K562 (cell line): ENCODE data around the gene VKORC1. TPM values are rescaled to one million over a fixed set of nuclear protein-coding genes. Genes with fewer than 3 reads are reported as not detected.

Source experiments
- CBX5 ChIP-seq: IDR thresholded peaks from 2 replicates; pipeline ENCODE4 v1.6.1; 2014; ENCODE audit warnings: low read depth, borderline replicate concordance
- FOXA3 ChIP-seq, 2 experiments: fragments of 450-650 bp in 1 of 2; sonication (generic) in 1 of 2; formaldehyde crosslinking; IDR thresholded peaks in 1 of 2; conservative IDR thresholded peaks in 1 of 2; 2 replicates each; pipeline versions ENCODE4 v1.4.0 to v1.8.0; 2020 to 2022; ENCODE audit warnings: mild to moderate bottlenecking in 2 of 2, missing genetic modification reagents in 1 of 2
- ILK ChIP-seq: fragments of 450-650 bp; IDR thresholded peaks from 2 replicates; pipeline ENCODE4 v1.6.1; 2016; ENCODE audit warnings: missing genetic modification characterization, low read depth, mild to moderate bottlenecking, missing compliant biosample characterization, moderate library complexity, borderline replicate concordance
- KHSRP ChIP-seq: fragments of 450-650 bp; IDR thresholded peaks from 2 replicates; pipeline ENCODE4 v1.6.1; 2017
- RBM39 ChIP-seq: fragments of 200-400 bp; formaldehyde crosslinking; optimal IDR thresholded peaks from 2 replicates; pipeline ENCODE3; 2018; ENCODE audit warnings: low read depth, low read length
- SRSF1 ChIP-seq: fragments of 200-400 bp; formaldehyde crosslinking; IDR thresholded peaks from 2 replicates; pipeline ENCODE4 v1.6.1; 2017; ENCODE audit warnings: mild to moderate bottlenecking, low read depth, low read length, moderate library complexity
- TAF7 ChIP-seq: fragments of 450-650 bp; IDR thresholded peaks from 2 replicates; pipeline ENCODE4 v1.6.1; 2016; ENCODE audit warnings: missing genetic modification characterization, missing compliant biosample characterization
- ZNF263 ChIP-seq: sonication (generic); formaldehyde crosslinking; IDR thresholded peaks from 2 replicates; pipeline ENCODE4 v1.8.0; 2022; ENCODE audit warnings: mild to moderate bottlenecking, missing genetic modification reagents, borderline replicate concordance
- polyA plus RNA-seq, 8 experiments: library from polyadenylated mRNA; depleted of rRNA in 4 of 8; stranded (reverse) in 5 of 8; unstranded in 3 of 8; fragments of >200 nt; fragmentation: Nextera tagmentation in 2 of 8; fragmentation: Illumina TruSeq in 1 of 8; extraction: Ambion mirVana in 2 of 8; extraction: Trizol in 1 of 8; gene quantifications; 2 replicates each; pipeline versions ENCODE4 v1.2.1 to v1.2.3, GENCODE V29; 2011 to 2014; ENCODE audit warnings: inconsistent platforms in 1 of 8, missing spikeins in 1 of 8
- total RNA-seq, 7 experiments: library from RNA; depleted of rRNA in 6 of 7; stranded (reverse); fragments of >200 nt in 6 of 7; fragmentation: Illumina TruSeq in 2 of 7; extraction: Trizol in 2 of 7; gene quantifications; 2 replicates each; pipeline versions ENCODE4 v1.2.1 to v1.2.3, GENCODE V29; 2011 to 2021; ENCODE audit warnings: low replicate concordance in 1 of 7
- TF ChIP-seq, protein P1 (sequence below), 2 experiments: fragments of 450-650 bp; IDR thresholded peaks; 2 replicates each; pipeline ENCODE4 v1.6.1; 2016; ENCODE audit warnings: mild to moderate bottlenecking in 2 of 2, borderline replicate concordance in 1 of 2, low read depth in 1 of 2, moderate library complexity in 1 of 2
- TF ChIP-seq, protein P2 (sequence below), 2 experiments: fragments of 450-650 bp; IDR thresholded peaks; 2 replicates each; pipeline ENCODE4 v1.6.1; 2018; ENCODE audit warnings: mild to moderate bottlenecking in 2 of 2, low read depth in 1 of 2; ENCODE audit not compliant: partially characterized antibody in 2 of 2
- TF ChIP-seq, protein P3 (sequence below): sonication (generic); formaldehyde crosslinking; IDR thresholded peaks from 2 replicates; pipeline ENCODE4 v1.8.1; 2023; ENCODE audit warnings: mild to moderate bottlenecking, missing genetic modification reagents

Gene VKORC1
- total and polyA plus RNA-seq, 9 of the 15 experiments (the other 6 are each of a cell fraction or from before 2014, with no cell fraction given): 30.0 to 119 (median 62.1) TPM

DNA sequence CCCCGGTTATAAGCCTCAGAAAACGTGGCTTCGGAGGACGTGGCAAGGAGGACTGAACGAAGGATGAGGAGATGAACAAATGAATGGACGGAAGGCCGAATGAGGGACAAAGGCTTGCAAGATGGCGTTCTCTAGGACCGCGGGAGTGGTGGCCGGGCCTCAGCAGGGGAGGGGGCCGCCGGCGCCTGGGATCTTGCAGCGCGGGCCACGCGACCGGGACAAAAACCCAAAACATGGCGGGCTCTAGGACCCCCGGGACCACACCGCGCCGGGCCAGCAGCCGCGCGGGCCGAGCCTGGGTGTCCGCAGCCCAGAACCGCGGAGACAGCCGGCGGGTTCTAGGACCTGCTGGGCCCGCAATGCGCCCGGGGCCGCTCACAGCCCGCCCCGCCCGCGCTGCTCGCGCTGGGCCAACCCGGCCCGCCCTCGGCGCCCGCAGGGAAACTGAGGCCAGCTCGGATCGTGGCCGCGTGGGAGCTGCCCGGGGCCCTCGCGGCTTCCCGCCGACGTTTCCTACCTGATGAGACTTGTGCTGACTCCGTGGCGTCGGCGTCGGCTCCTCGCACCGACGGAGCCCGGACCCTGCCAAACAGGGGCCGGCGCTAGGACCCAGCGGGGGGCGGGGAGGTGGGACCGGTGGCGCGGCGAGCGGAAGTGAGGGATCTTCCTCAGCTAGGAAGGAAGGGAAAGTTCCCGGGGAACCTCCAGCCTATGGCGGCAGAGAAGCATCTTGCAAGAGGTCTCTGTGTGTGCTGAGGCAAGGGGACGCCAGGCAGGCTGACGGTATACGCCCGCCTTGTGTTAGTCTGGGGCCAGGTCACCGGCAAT is 21.2 kb downstream of the VKORC1 start (continued):
- TF ChIP-seq, protein P1, sequence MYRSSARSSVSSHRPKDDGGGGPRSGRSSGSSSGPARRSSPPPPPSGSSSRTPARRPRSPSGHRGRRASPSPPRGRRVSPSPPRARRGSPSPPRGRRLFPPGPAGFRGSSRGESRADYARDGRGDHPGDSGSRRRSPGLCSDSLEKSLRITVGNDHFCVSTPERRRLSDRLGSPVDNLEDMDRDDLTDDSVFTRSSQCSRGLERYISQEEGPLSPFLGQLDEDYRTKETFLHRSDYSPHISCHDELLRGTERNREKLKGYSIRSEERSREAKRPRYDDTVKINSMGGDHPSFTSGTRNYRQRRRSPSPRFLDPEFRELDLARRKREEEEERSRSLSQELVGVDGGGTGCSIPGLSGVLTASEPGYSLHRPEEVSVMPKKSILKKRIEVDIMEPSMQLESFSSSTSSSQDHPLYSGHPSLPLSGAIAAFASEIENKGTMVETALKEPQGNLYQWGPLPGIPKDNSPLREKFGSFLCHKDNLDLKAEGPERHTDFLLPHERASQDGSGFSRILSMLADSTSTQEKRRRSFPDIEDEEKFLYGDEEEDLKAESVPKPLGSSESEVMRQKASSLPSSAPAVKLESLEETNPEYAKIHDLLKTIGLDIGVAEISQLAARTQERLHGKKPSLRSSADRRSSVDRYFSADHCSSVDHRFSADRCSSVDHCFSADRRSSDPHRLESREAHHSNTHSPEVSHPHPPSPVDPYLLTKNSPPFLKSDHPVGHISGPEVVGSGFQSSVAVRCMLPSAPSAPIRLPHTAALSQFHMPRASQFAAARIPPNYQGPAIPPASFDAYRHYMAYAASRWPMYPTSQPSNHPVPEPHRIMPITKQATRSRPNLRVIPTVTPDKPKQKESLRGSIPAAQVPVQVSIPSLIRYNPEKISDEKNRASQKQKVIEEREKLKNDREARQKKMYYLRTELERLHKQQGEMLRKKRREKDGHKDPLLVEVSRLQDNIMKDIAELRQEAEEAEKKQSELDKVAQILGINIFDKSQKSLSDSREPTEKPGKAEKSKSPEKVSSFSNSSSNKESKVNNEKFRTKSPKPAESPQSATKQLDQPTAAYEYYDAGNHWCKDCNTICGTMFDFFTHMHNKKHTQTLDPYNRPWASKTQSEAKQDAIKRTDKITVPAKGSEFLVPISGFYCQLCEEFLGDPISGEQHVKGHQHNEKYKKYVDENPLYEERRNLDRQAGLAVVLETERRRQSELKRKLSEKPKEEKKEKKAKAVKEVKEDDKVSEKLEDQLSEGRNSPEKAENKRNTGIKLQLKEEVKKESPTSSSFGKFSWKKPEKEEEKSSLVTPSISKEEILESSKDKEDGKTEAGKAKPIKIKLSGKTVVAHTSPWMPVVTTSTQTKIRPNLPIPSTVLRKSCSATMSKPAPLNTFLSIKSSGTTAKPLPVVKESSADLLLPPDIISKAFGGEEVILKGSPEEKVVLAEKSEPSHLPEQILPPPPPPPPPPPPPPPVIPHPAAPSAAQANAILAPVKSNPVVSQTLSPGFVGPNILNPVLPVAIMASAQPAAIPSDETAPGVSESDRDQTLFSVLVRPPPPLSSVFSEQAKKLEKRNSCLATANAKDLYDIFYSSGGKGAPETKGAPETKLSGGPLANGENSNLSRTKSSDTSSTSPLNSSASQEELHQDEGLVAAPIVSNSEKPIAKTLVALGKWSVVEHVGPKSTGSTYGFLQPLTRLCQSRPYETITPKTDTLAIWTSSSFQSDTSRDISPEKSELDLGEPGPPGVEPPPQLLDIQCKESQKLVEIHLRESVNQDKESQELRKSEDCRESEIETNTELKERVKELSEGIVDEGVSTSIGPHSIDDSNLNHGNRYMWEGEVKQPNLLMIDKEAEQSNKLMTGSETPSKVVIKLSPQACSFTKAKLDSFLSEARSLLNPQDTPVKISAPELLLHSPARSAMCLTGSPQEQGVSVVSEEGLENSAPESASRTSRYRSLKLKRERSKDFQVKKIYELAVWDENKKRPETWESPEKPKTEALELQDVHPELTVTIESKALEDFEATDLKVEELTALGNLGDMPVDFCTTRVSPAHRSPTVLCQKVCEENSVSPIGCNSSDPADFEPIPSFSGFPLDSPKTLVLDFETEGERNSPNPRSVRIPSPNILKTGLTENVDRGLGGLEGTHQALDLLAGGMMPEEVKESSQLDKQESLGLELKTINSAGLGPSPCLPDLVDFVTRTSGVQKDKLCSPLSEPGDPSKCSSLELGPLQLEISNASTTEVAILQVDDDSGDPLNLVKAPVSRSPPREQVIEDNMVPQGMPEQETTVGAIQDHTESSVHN (IDR thresholded peaks at IDR 0.05; ENCODE audit: borderline replicate concordance in 1 of 2, low read depth in 1 of 2): no peak
- TF ChIP-seq ILK (tag) (no peak), KHSRP (no peak), CBX5 (no peak; the same call in 1 of the 2 replicates), RBM39 (peak; percentile 9), TAF7 (tag) (0 out of 2 replicates have a peak, but pooled peaks have one; percentile 11), ZNF263 (peak; percentile 26; the same call in 1 of the 2 replicates), SRSF1 (no peak), FOXA3 (CRISPR knock-in tag; conservative IDR thresholded peaks at IDR 0.05 in 1 of 2, IDR thresholded peaks at IDR 0.05 in 1 of 2) (no peak)
- TF ChIP-seq, protein P2, sequence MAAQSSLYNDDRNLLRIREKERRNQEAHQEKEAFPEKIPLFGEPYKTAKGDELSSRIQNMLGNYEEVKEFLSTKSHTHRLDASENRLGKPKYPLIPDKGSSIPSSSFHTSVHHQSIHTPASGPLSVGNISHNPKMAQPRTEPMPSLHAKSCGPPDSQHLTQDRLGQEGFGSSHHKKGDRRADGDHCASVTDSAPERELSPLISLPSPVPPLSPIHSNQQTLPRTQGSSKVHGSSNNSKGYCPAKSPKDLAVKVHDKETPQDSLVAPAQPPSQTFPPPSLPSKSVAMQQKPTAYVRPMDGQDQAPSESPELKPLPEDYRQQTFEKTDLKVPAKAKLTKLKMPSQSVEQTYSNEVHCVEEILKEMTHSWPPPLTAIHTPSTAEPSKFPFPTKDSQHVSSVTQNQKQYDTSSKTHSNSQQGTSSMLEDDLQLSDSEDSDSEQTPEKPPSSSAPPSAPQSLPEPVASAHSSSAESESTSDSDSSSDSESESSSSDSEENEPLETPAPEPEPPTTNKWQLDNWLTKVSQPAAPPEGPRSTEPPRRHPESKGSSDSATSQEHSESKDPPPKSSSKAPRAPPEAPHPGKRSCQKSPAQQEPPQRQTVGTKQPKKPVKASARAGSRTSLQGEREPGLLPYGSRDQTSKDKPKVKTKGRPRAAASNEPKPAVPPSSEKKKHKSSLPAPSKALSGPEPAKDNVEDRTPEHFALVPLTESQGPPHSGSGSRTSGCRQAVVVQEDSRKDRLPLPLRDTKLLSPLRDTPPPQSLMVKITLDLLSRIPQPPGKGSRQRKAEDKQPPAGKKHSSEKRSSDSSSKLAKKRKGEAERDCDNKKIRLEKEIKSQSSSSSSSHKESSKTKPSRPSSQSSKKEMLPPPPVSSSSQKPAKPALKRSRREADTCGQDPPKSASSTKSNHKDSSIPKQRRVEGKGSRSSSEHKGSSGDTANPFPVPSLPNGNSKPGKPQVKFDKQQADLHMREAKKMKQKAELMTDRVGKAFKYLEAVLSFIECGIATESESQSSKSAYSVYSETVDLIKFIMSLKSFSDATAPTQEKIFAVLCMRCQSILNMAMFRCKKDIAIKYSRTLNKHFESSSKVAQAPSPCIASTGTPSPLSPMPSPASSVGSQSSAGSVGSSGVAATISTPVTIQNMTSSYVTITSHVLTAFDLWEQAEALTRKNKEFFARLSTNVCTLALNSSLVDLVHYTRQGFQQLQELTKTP (IDR thresholded peaks at IDR 0.05; ENCODE audit: low read depth in 1 of 2, partially characterized antibody in 2 of 2): no peak
- TF ChIP-seq, protein P3, sequence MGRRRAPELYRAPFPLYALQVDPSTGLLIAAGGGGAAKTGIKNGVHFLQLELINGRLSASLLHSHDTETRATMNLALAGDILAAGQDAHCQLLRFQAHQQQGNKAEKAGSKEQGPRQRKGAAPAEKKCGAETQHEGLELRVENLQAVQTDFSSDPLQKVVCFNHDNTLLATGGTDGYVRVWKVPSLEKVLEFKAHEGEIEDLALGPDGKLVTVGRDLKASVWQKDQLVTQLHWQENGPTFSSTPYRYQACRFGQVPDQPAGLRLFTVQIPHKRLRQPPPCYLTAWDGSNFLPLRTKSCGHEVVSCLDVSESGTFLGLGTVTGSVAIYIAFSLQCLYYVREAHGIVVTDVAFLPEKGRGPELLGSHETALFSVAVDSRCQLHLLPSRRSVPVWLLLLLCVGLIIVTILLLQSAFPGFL (CRISPR knock-in tag): no peak
